ENCODE results near the gene KCNK6. TPM values are rescaled to one million over a fixed set of nuclear protein-coding genes. Genes with fewer than 3 reads are reported as not detected.
"Not testable (repeated sequence)": the region's sequence is repeated elsewhere in the genome, so short reads cannot be mapped to it uniquely, and the experiment has no call there.

KCNK6 gene
- total and polyA plus RNA-seq, 3 donors from 2014 or later, result 2.3 to 3.5 (median 3.4) TPM

DNA sequence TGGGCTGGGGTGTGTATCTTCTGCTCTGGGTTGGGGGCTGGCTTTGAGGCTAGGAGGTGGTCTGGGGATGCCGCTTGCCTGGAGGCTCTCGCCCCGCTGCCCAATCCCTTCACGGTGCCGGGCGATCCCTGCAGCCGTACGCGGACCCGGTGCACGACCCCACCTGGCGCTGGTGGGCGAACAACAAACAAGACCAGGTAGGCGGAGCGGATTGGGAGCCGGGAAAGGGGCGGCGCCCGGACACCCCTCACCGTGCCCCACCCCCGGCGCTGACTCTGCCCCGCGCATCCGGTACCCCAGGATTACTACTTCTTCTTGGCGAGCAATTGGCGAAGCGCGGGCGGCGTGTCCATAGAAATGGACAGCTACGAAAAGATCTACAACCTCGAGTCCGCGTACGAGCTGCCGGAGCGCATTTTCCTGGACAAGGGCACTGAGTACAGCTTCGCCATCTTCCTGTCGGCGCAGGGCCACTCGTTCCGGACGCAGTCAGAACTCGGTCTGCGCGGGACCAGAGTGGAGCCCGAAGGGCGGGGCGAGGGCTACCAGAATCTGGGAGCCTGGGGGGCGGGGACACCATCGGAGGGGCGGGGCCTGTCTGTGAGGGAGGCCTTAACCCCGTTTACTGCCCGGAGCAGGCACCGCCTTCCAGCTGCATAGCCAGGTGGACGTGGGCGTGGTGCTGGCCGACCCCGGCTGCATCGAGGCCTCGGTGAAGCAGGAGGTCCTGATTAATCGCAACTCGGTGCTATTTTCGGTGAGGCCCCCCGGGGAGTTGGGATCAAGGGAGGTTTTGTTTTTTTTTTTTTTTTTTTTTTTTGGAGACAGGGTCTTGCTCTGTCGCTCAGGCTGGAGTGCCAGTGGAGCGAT lies 42.7 kb downstream of the KCNK6 start:
- Histone ChIP-seq H3K4me1 (peaks cover 5% of the 10 kb centered on the region), H3K4me3 (peak overlapping the region; percentile 50 to 60), H3K9me3 (no peaks in the 10 kb centered on the region), H3K36me3 (ENCODE audit: low read depth, missing control alignments) (no peaks in the 10 kb centered on the region), H3K27ac (no peak overlapping the region), H3K27me3 (no peaks in the 10 kb centered on the region)
- DNase-seq, result peak; percentile 79
- TF ChIP-seq, protein P1, sequence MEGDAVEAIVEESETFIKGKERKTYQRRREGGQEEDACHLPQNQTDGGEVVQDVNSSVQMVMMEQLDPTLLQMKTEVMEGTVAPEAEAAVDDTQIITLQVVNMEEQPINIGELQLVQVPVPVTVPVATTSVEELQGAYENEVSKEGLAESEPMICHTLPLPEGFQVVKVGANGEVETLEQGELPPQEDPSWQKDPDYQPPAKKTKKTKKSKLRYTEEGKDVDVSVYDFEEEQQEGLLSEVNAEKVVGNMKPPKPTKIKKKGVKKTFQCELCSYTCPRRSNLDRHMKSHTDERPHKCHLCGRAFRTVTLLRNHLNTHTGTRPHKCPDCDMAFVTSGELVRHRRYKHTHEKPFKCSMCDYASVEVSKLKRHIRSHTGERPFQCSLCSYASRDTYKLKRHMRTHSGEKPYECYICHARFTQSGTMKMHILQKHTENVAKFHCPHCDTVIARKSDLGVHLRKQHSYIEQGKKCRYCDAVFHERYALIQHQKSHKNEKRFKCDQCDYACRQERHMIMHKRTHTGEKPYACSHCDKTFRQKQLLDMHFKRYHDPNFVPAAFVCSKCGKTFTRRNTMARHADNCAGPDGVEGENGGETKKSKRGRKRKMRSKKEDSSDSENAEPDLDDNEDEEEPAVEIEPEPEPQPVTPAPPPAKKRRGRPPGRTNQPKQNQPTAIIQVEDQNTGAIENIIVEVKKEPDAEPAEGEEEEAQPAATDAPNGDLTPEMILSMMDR (IDR thresholded peaks at IDR 0.05), result no peak
- no peak for TF ChIP-seq POLR2A (IDR thresholded peaks at IDR 0.05)
- 2 to 3% methylated on average over 32 to 67 of the region's 68 CpGs for WGBS, 2 donors
- intact Hi-C loops (cut with DNase I; ENCODE audit: low total_unique reads), result no loop called here

DNA sequence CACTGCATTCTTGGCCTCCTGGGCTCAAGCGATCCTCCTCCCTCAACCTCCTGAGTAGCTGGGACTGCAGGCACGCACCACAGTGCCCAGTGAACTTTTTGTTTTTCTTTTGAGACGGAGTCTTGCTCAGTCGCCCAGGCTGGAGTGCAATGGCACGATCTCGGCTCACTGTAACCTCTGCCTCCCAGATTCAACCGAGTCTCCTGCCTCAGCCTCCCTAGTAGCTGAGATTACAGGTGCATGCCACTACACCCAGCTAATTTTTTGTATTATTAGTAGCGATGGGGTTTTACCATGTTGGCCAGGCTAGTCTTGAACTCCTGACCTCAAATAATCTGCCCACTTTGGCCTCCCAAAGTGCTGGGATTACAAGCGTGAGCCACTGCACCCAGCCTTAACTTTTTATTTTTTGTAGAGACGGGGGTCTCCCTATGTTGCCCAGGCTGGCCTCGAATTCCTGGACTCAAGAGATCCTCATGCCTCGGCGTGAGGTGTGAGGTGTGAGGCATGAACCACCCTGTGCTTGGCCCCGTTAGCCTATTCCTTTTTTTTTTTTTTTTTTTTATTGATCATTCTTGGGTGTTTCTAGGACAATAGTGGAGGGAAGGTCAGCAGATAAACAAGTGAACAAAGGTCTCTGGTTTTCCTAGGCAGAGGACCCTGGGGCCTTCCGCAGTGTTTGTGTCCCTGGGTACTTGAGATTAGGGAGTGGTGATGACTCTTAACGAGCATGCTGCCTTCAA lies 43.5 kb downstream of the KCNK6 start:
- H3K27ac ChIP-seq; H3K36me3 ChIP-seq (ENCODE audit: low read depth, missing control alignments); H3K27me3 ChIP-seq; intact Hi-C loops (cut with DNase I; ENCODE audit: low total_unique reads); H3K9me3 ChIP-seq; H3K4me1 ChIP-seq; DNase-seq: not testable (repeated sequence)
- 63 to 65% methylated on average over 15 to 16 of the region's 16 CpGs for WGBS, 2 donors
- peak overlapping the region in 1 of 2 donors; percentile 60 for H3K4me3 ChIP-seq

DNA sequence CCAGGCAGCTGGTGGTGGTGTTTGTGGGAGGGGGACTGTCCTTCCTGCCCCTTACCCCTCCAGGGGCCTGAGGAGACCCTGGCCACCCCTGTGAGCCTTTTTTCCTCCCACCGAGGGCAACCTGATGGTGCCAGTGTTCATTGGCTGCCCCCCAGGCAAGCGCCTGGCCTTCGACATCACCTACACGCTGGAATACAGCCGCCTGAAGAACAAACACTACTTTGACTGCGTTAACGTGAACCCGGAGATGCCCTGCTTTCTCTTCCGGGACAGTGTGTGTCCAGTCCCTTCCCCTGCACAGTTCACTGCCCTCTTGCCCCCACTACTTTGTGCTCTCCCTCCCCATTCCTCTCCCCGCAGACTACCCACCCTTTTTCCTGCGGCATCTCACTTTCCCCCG lies 47.4 kb downstream of the KCNK6 start:
- 76% methylated on average over 8 to 12 of the region's 12 CpGs for WGBS, 2 donors
- TF ChIP-seq, protein P1 (IDR thresholded peaks at IDR 0.05), result no peak
- no peak for TF ChIP-seq POLR2A (IDR thresholded peaks at IDR 0.05)
- Histone ChIP-seq H3K27ac (no peak overlapping the region), H3K4me3 (no peak overlapping the region), H3K4me1 (peaks cover 5% of the 10 kb centered on the region), H3K36me3 (ENCODE audit: low read depth, missing control alignments) (no peaks in the 10 kb centered on the region), H3K27me3 (no peaks in the 10 kb centered on the region), H3K9me3 (no peaks in the 10 kb centered on the region)
- no peak for DNase-seq
- intact Hi-C loops (cut with DNase I; ENCODE audit: low total_unique reads), result no loop called here

DNA sequence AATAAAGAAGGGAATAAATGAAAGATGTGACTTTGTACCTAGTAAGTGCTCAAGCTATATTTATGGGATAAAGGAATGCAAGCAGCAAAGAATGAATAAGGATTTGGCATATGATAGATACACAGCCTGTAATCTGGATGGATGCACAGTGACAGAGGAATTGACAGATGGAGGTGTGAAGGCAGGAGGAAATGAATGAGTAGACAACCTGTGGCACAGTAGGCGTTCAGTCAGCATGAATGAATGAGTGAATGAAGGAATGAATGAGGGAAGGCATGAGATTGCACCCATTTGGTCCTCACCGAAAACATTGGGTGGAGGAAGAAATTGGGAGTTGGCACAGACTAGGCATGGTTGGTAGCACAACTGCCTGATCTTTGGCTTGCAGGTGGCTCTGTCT lies 49.9 kb downstream of the KCNK6 start:
- H3K27ac ChIP-seq, result no peak overlapping the region
- no peaks in the 10 kb centered on the region for H3K36me3 ChIP-seq (ENCODE audit: low read depth, missing control alignments)
- H3K4me1 ChIP-seq, result no peaks in the 10 kb centered on the region
- DNase-seq, result no peak
- no peaks in the 10 kb centered on the region for H3K27me3 ChIP-seq
- H3K9me3 ChIP-seq, result no peaks in the 10 kb centered on the region
- 89 to 94% methylated on average over 2 of the region's 2 CpGs for WGBS, 2 donors
- H3K4me3 ChIP-seq, result no peak overlapping the region
- no peak for TF ChIP-seq POLR2A (IDR thresholded peaks at IDR 0.05)
- TF ChIP-seq, protein P1 (IDR thresholded peaks at IDR 0.05), result no peak
- intact Hi-C loops (cut with DNase I; ENCODE audit: low total_unique reads), result no loop called here

DNA sequence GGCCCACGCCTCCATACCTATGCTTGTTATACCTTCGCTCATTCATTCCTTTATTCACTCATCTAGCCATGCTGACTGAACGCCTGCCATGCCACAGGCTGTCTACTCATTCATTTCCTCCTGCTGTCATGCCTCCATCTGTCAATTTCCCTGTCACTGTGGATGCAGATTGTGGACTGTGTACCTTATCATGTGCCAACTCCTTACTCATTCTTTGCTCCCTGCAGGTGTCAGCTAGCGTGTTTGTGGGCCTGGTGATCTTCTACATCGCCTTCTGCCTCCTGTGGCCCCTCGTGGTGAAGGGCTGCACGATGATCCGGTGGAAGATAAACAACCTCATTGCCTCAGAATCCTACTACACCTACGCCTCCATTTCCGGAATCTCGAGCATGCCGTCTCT lies 50.7 kb downstream of the KCNK6 start:
- Histone ChIP-seq H3K36me3 (ENCODE audit: low read depth, missing control alignments) (no peaks in the 10 kb centered on the region), H3K4me1 (peaks cover 2% of the 10 kb centered on the region), H3K27ac (no peak overlapping the region), H3K4me3 (no peak overlapping the region), H3K9me3 (no peaks in the 10 kb centered on the region), H3K27me3 (no peaks in the 10 kb centered on the region)
- TF ChIP-seq POLR2A (IDR thresholded peaks at IDR 0.05), result no peak
- TF ChIP-seq, protein P1 (IDR thresholded peaks at IDR 0.05), result no peak
- 72 to 73% methylated on average over 12 of the region's 12 CpGs for WGBS, 2 donors
- intact Hi-C loops (cut with DNase I; ENCODE audit: low total_unique reads), result no loop called here
- DNase-seq, result no peak
